K562 (cell line): Measurements from ENCODE around the gene DDAH2. TPM values are rescaled to one million over a fixed set of nuclear protein-coding genes. Genes with fewer than 3 reads are reported as not detected.

ENCODE experiments used
- ATF6 ChIP-seq: sonication (generic); formaldehyde crosslinking; IDR thresholded peaks from 2 replicates; pipeline ENCODE4 v1.4.0; 2020; ENCODE audit warnings: mild to moderate bottlenecking, missing genetic modification reagents
- CBFB ChIP-seq: sonication (generic); formaldehyde crosslinking; IDR thresholded peaks from 2 replicates; pipeline ENCODE4 v1.4.0; 2020; ENCODE audit warnings: mild to moderate bottlenecking, missing genetic modification reagents
- CBX2 ChIP-seq: fragments of 200-600 bp; sonication (generic); IDR thresholded peaks from one replicate; pipeline ENCODE4 v1.6.1; 2012; ENCODE audit warnings: mild to moderate bottlenecking, low read length, inconsistent platforms; ENCODE audit not compliant: insufficient read depth, poor library complexity, severe bottlenecking
- CTCFL ChIP-seq: IDR thresholded peaks from 2 replicates; pipeline ENCODE4 v1.6.1; 2011; ENCODE audit warnings: borderline replicate concordance, low read depth, mild to moderate bottlenecking, moderate library complexity, low read length; ENCODE audit not compliant: insufficient read depth, poor library complexity, severe bottlenecking
- EGR1 ChIP-seq: fragments of 450-650 bp; conservative IDR thresholded peaks from 2 replicates; pipeline ENCODE4 v1.6.1; 2017; ENCODE audit warnings: mild to moderate bottlenecking
- EP300 ChIP-seq: IDR thresholded peaks from 2 replicates; pipeline ENCODE4 v1.6.1; 2012; ENCODE audit warnings: low read length, improper control_type of control experiment
- HMG20A ChIP-seq: fragments of 450-650 bp; formaldehyde crosslinking; conservative IDR thresholded peaks from 2 replicates; pipeline ENCODE4 v1.4.0; 2020; ENCODE audit warnings: mild to moderate bottlenecking, mixed read lengths
- MAFG ChIP-seq: fragments of 450-650 bp; conservative IDR thresholded peaks from 2 replicates; pipeline ENCODE4 v1.6.1; 2016; ENCODE audit warnings: missing genetic modification characterization, missing compliant biosample characterization
- PURB ChIP-seq: sonication (generic); formaldehyde crosslinking; IDR thresholded peaks from 2 replicates; pipeline ENCODE4 v1.9.0; 2021; ENCODE audit warnings: low read depth, mild to moderate bottlenecking, missing genetic modification reagents
- RB1 ChIP-seq: fragments of 450-650 bp; IDR thresholded peaks from 2 replicates; pipeline ENCODE4 v1.6.1; 2017; ENCODE audit warnings: low read depth, mild to moderate bottlenecking
- RFX5 ChIP-seq: IDR thresholded peaks from 2 replicates; pipeline ENCODE4 v1.6.1; 2011; ENCODE audit warnings: low read depth, mild to moderate bottlenecking, improper control_type of control experiment, low read length
- SMAD4 ChIP-seq: fragments of 250-450 bp; sonication (Bioruptor Pico); conservative IDR thresholded peaks from 2 replicates; pipeline ENCODE4 v1.8.0; 2021; ENCODE audit warnings: inconsistent platforms, mild to moderate bottlenecking, moderate library complexity
- TCFL5 ChIP-seq: fragments of 250-450 bp; sonication (Bioruptor Pico); conservative IDR thresholded peaks from 2 replicates; pipeline ENCODE4 v1.6.1; 2021; ENCODE audit warnings: mild to moderate bottlenecking, moderate library complexity, matching md5 sums
- TSC22D4 ChIP-seq: fragments of 450-650 bp; IDR thresholded peaks from 2 replicates; pipeline ENCODE4 v1.6.1; 2016; ENCODE audit warnings: missing genetic modification characterization, missing biosample characterization, control low read depth
- ZKSCAN1 ChIP-seq: fragments of 150-350 bp; IDR thresholded peaks from 2 replicates; pipeline ENCODE4 v1.6.1; 2016; ENCODE audit warnings: low read depth, low read length
- ZKSCAN8 ChIP-seq: fragments of 200-800 bp; sonication (Bioruptor generic); IDR thresholded peaks from 2 replicates; pipeline ENCODE4 v1.6.1; 2016; ENCODE audit warnings: missing genetic modification characterization, missing compliant biosample characterization
- ZMIZ1 ChIP-seq, 2 experiments: fragments of 150-350 bp in 1 of 2; IDR thresholded peaks; 2 replicates each; pipeline ENCODE4 v1.6.1; 2012 to 2016; ENCODE audit warnings: low read depth in 2 of 2, low read length in 2 of 2, mild to moderate bottlenecking in 1 of 2, moderate library complexity in 1 of 2
- ZNF140 ChIP-seq: fragments of 250-450 bp; sonication (Bioruptor Pico); IDR thresholded peaks from 2 replicates; pipeline ENCODE4 v1.8.0; 2021; ENCODE audit warnings: moderate library complexity, mild to moderate bottlenecking, inconsistent platforms
- ZNF143 ChIP-seq: sonication (generic); formaldehyde crosslinking; IDR thresholded peaks from 2 replicates; pipeline ENCODE4 v1.9.0; 2022; ENCODE audit warnings: mild to moderate bottlenecking, missing genetic modification reagents
- ZNF324 ChIP-seq: fragments of 250-450 bp; sonication (Bioruptor Pico); IDR thresholded peaks from 2 replicates; pipeline ENCODE4 v1.4.0; 2020; ENCODE audit warnings: mild to moderate bottlenecking
- ZNF644 ChIP-seq: fragments of 200-800 bp; sonication (Bioruptor generic); IDR thresholded peaks from 2 replicates; pipeline ENCODE4 v1.6.1; 2016; ENCODE audit warnings: low read depth, missing genetic modification characterization, missing compliant biosample characterization
- ZSCAN32 ChIP-seq: fragments of 450-650 bp; formaldehyde crosslinking; IDR thresholded peaks from 2 replicates; pipeline ENCODE4 v1.4.0; 2020; ENCODE audit warnings: mild to moderate bottlenecking, moderate library complexity
- polyA plus RNA-seq, 8 experiments: library from polyadenylated mRNA; depleted of rRNA in 4 of 8; stranded (reverse) in 5 of 8; unstranded in 3 of 8; fragments of >200 nt; fragmentation: Nextera tagmentation in 2 of 8; fragmentation: Illumina TruSeq in 1 of 8; extraction: Ambion mirVana in 2 of 8; extraction: Trizol in 1 of 8; gene quantifications; 2 replicates each; pipeline versions ENCODE4 v1.2.1 to v1.2.3, GENCODE V29; 2011 to 2014; ENCODE audit warnings: inconsistent platforms in 1 of 8, missing spikeins in 1 of 8
- total RNA-seq, 7 experiments: library from RNA; depleted of rRNA in 6 of 7; stranded (reverse); fragments of >200 nt in 6 of 7; fragmentation: Illumina TruSeq in 2 of 7; extraction: Trizol in 2 of 7; gene quantifications; 2 replicates each; pipeline versions ENCODE4 v1.2.1 to v1.2.3, GENCODE V29; 2011 to 2021; ENCODE audit warnings: low replicate concordance in 1 of 7

Gene DDAH2
- total and polyA plus RNA-seq, 9 of the 15 experiments (the other 6 are each of a cell fraction or from before 2014, with no cell fraction given), result 1.8 to 45.4 (median 21.4) TPM

- TF ChIP-seq ZMIZ1 (IDR thresholded peaks at IDR 0.05; ENCODE audit: low read depth in 2 of 2, low read length in 2 of 2), result no peak
- TF ChIP-seq ZKSCAN8 (CRISPR knock-in tag), result no peak
- peak; percentile 59; the same call in 1 of the 2 replicates for TF ChIP-seq SMAD4 (CRISPR knock-in tag)
- no peak for TF ChIP-seq PURB (CRISPR knock-in tag)
- no peak for TF ChIP-seq TCFL5
- TF ChIP-seq HMG20A (CRISPR knock-in tag), result no peak
- TF ChIP-seq ZNF140, result no peak
- no peak for TF ChIP-seq ATF6 (CRISPR knock-in tag)
- no peak for TF ChIP-seq TSC22D4 (tag)
- TF ChIP-seq ZSCAN32 (CRISPR knock-in tag), result no peak
- TF ChIP-seq CBFB (CRISPR knock-in tag), result no peak
- no peak for TF ChIP-seq ZNF143 (CRISPR knock-in tag)
- no peak for TF ChIP-seq RB1
- no peak for TF ChIP-seq ZNF644 (tag)
- no peak for TF ChIP-seq RFX5
- no peak for TF ChIP-seq ZKSCAN1
- TF ChIP-seq EGR1, result no peak
- no peak for TF ChIP-seq EP300
- peak; percentile 65 for TF ChIP-seq MAFG (tag)
- no peak for TF ChIP-seq CBX2
- no peak for TF ChIP-seq CTCFL
- TF ChIP-seq ZNF324 (CRISPR knock-in tag), result no peak
Observed at GRCh38 chr6:31727034-31727716, 1.9 kb downstream of the DDAH2 start (continued).
